Stomach (tissue), 9 donors: ENCODE measurements around the gene DNAJC15. TPM values are rescaled to one million over a fixed set of nuclear protein-coding genes. Genes with fewer than 3 reads are reported as not detected.
"Not testable (repeated sequence)": the region's sequence is repeated elsewhere in the genome, so short reads cannot be mapped to it uniquely, and the experiment has no call there.

Experiments used
- DNase-seq, 2 donors: peaks; one replicate each; pipeline versions ENCODE4 v3.0.0 to v3.0.0-alpha.2; 2013 to 2019
- H3K27ac ChIP-seq, 5 donors: fragments of 200-600 bp in 4 of 5; sonication (generic) in 4 of 5; one replicate each; pipeline ENCODE4 v1.5.1; 2013 to 2019; ENCODE audit warnings: mild to moderate bottlenecking in 1 of 5, moderate library complexity in 1 of 5
- H3K27me3 ChIP-seq, 3 donors: fragments of 200-600 bp; sonication (generic); one replicate each; pipeline ENCODE4 v1.5.1; 2017 to 2019; ENCODE audit warnings: mixed run types in 1 of 3
- H3K36me3 ChIP-seq, 4 donors: fragments of 200-600 bp; sonication (generic); 1 replicate in 3 of 4; 2 replicates in 1 of 4; pipeline ENCODE4 v1.5.1; 2016 to 2019
- H3K4me1 ChIP-seq, 4 donors: fragments of 200-600 bp; sonication (generic); one replicate each; pipeline ENCODE4 v1.5.1; 2016 to 2019
- H3K4me3 ChIP-seq, 4 donors: fragments of 200-600 bp; sonication (generic) in 3 of 4; one replicate each; pipeline ENCODE4 v1.5.1; 2016 to 2019; ENCODE audit warnings: mild to moderate bottlenecking in 1 of 4
- H3K9me3 ChIP-seq, 4 donors: fragments of 200-600 bp; sonication (generic); one replicate each; pipeline ENCODE4 v1.5.1; 2016 to 2019
- EP300 ChIP-seq: sonication (generic); formaldehyde crosslinking; IDR thresholded peaks from one replicate; pipeline ENCODE4 v1.6.1; 2017; ENCODE audit warnings: antibody characterized with exemption
- POLR2A ChIP-seq, 4 donors: fragments of 450-650 bp; IDR thresholded peaks; one replicate each; pipeline ENCODE4 v1.6.1; 2016; ENCODE audit warnings: antibody characterized with exemption in 4 of 4, control low read depth in 2 of 4, mild to moderate bottlenecking in 1 of 4, moderate library complexity in 1 of 4
- POLR2AphosphoS5 ChIP-seq, 3 donors: sonication (generic); formaldehyde crosslinking; IDR thresholded peaks; one replicate each; pipeline ENCODE4 v1.6.1; 2016; ENCODE audit warnings: antibody characterized with exemption in 3 of 3
- WGBS, 5 donors: extraction: QIAGEN DNeasy Blood & Tissue Kit in 3 of 5; methylation state at CpG; one replicate each; pipeline versions ENCODE4 v1.1.5 to v1.1.7; 2013 to 2018; 5-methylcytosine and 5-hydroxymethylcytosine counted together
- intact Hi-C: fragments of 100-400 bp; cut with DNase I; formaldehyde crosslinking; loops from one replicate; pipeline ENCODE4 v1.15.1; 2023; ENCODE audit warnings: low total_unique reads
- polyA plus RNA-seq, 3 donors: library from polyadenylated mRNA; stranded (reverse); fragments of 200-250 nt; gene quantifications; one replicate each; pipeline ENCODE4 v1.2.3, GENCODE V29; 2013
- total RNA-seq, 5 donors: library from RNA; depleted of rRNA; stranded (reverse); fragments of >200 nt; gene quantifications; one replicate each; pipeline versions ENCODE4 v1.1.0 to v1.2.3, GENCODE V29; 2014 to 2016
- TF ChIP-seq, protein P1 (sequence below), 7 experiments: fragments of 450-650 bp in 4 of 7; fragments of 200-600 bp in 3 of 7; sonication (generic) in 3 of 7; IDR thresholded peaks; one replicate each; pipeline ENCODE4 v1.5.1; 2016 to 2019; ENCODE audit warnings: antibody characterized with exemption in 7 of 7, control low read depth in 2 of 7, mild to moderate bottlenecking in 1 of 7
- donor health status: healthy with polysubstance abuse.
- donor health status: Bipolar disorder and iron deficiency.
- donor health status: healthy.

Gene DNAJC15
- total and polyA plus RNA-seq, 8 donors, result 4.5 to 19.3 (median 10.7) TPM

- H3K4me1 ChIP-seq, result peaks cover 2 to 57% (median 21%) of the 10 kb centered on the region in 4 donors
- H3K36me3 ChIP-seq, result peaks cover 0 to 6% (median under 1%) of the 10 kb centered on the region in 4 donors
- no peak overlapping the region for H3K27ac ChIP-seq
- no peak for TF ChIP-seq POLR2AphosphoS5 (IDR thresholded peaks at IDR 0.05)
- TF ChIP-seq, protein P1, sequence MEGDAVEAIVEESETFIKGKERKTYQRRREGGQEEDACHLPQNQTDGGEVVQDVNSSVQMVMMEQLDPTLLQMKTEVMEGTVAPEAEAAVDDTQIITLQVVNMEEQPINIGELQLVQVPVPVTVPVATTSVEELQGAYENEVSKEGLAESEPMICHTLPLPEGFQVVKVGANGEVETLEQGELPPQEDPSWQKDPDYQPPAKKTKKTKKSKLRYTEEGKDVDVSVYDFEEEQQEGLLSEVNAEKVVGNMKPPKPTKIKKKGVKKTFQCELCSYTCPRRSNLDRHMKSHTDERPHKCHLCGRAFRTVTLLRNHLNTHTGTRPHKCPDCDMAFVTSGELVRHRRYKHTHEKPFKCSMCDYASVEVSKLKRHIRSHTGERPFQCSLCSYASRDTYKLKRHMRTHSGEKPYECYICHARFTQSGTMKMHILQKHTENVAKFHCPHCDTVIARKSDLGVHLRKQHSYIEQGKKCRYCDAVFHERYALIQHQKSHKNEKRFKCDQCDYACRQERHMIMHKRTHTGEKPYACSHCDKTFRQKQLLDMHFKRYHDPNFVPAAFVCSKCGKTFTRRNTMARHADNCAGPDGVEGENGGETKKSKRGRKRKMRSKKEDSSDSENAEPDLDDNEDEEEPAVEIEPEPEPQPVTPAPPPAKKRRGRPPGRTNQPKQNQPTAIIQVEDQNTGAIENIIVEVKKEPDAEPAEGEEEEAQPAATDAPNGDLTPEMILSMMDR (IDR thresholded peaks at IDR 0.05), result no peak
- no peak for TF ChIP-seq EP300
- no peak for TF ChIP-seq POLR2A (IDR thresholded peaks at IDR 0.05)
- H3K9me3 ChIP-seq, result no peaks in the 10 kb centered on the region
- 72 to 90% (median 86%) methylated on average over 1 of the region's 1 CpG for WGBS, 5 donors
- intact Hi-C loops, result no loop called here
- no peak for DNase-seq
- no peak overlapping the region for H3K4me3 ChIP-seq
- H3K27me3 ChIP-seq, result no peaks in the 10 kb centered on the region
Measured at GRCh38 chr13:43041369-43041921, 18.1 kb downstream of the DNAJC15 start.

DNA sequence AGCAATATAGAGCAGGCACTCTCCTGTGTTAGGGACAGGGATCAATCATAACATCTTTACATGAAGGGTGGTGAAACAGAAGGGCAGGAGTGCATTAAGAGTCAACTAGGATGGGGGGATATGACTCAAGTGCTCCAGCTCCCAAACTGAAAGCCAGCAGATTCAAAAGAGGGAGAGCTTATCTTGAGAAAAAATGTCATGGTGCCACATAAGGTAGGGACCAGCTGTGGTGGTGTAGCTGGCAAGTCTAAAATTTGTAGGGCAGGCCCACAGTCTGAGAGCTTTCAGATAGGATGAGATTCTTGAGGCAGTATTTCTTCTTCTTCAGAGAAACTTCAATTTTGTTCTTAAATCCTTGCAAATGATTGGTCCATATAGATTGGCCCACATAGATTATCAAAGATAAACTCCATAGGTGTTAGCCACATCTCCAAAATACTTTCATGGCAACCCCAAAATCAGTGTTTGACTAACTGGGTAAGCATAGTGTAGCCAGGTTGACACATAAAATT lies 19.1 kb downstream of the DNAJC15 start:
- intact Hi-C loops, result no loop called here
- TF ChIP-seq POLR2A (IDR thresholded peaks at IDR 0.05) (no peak), EP300 (no peak), POLR2AphosphoS5 (IDR thresholded peaks at IDR 0.05) (no peak)
- TF ChIP-seq, protein P1 (IDR thresholded peaks at IDR 0.05), result no peak
- Histone ChIP-seq H3K4me3 (no peak overlapping the region), H3K27ac (no peak overlapping the region), H3K27me3 (no peaks in the 10 kb centered on the region), H3K4me1 (peaks cover 0 to 49% (median 19%) of the 10 kb centered on the region in 4 donors), H3K36me3 (peaks cover 0 to 6% (median 2%) of the 10 kb centered on the region in 4 donors), H3K9me3 (no peaks in the 10 kb centered on the region)
- DNase-seq, result no peak

DNA sequence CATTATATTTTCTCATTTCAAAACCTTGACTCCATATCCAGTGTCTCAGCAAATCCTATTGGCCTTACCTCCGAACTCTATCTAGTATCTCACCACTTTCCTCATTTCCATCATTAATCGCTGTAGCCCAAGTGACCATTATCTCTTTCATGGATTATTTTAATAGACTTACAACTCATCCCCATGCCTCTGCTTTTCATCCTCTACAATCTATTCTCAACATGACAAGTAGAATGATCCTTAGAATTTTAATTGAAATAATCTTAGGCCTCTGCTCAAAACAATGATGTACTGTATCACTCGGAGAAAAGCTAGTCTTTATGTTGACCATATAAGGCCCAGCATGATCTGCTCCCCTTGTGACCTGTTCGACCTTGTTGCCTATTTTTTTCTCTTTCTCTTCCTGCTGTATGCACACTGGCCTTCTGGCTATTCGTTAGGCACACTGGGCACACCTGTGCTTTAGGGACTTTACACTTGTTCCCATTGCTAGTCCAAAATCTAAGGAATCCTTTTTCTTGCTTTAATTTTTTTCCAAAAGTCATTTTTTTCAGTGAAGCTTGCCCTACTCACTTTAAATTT lies 21.4 kb downstream of the DNAJC15 start:
- TF ChIP-seq POLR2A (IDR thresholded peaks at IDR 0.05) (no peak), POLR2AphosphoS5 (IDR thresholded peaks at IDR 0.05) (no peak), EP300 (no peak)
- TF ChIP-seq, protein P1 (IDR thresholded peaks at IDR 0.05), result no peak
- peak in 1 of 2 donors; percentile 22 for DNase-seq
- H3K27ac ChIP-seq, result peak overlapping the region; percentile 51 to 86 (median 67)
- intact Hi-C loops, result no loop called here
- peaks cover 0 to 52% (median 25%) of the 10 kb centered on the region in 4 donors for H3K4me1 ChIP-seq
- H3K36me3 ChIP-seq, result peaks cover 0 to 6% (median 2%) of the 10 kb centered on the region in 4 donors
- H3K4me3 ChIP-seq, result no peak overlapping the region
- 73 to 80% (median 78%) methylated on average over 5 of the region's 5 CpGs for WGBS, 5 donors
- no peaks in the 10 kb centered on the region for H3K9me3 ChIP-seq
- no peaks in the 10 kb centered on the region for H3K27me3 ChIP-seq

DNA sequence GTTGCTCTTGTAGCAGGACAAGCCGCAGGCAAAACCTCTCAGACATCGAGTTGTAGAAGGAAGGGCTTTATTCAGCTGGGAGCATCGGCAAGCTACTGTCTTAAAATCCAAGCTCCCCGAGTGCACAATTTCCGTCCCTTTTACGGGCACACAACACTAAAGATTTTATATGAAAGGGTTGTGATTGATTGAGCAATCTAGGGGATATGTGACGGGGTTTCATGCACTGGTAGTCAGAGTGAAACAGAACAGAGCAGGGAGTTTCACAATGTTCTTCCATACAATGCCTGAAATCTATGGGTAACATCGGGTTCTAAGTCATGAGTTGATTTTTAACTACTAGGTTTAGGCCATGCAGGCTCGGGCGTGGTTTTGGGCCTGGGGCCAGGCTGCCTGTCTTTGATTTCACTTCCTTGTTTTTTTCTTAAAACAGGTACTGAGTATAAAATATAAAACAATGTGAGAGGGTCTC lies 22.0 kb downstream of the DNAJC15 start:
- intact Hi-C loops, H3K4me3 ChIP-seq, H3K36me3 ChIP-seq, H3K9me3 ChIP-seq, H3K27me3 ChIP-seq: not testable (repeated sequence)
- Histone ChIP-seq H3K27ac (peak overlapping the region; percentile 51 to 86 (median 67)), H3K4me1 (peaks cover 0 to 52% (median 28%) of the 10 kb centered on the region in 4 donors)
- peak in 1 of 3 donors; percentile 16 for TF ChIP-seq POLR2AphosphoS5 (IDR thresholded peaks at IDR 0.05)
- peak; percentile 54 to 80 for DNase-seq
- WGBS, 5 donors, result 33 to 64% (median 40%) methylated on average over 10 of the region's 10 CpGs
